Keratinocyte (primary cell): ENCODE data around the gene SLC39A11. TPM values are rescaled to one million over a fixed set of nuclear protein-coding genes. Genes with fewer than 3 reads are reported as not detected.

Source experiments
- DNase-seq: peaks from one replicate; pipeline ENCODE4 v3.0.0-alpha.2; 2011; ENCODE audit warnings: low read depth, missing footprints, low spot score
- FAIRE-seq: peaks from 2 replicates; lab custom pipeline; 2011; peaks lifted over from hg19 to GRCh38; lab: Jason Lieb, UNC
- H2AFZ ChIP-seq: 2 replicates; pipeline ENCODE4 v1.6.0; 2012; ENCODE audit warnings: low read length, control low read depth, inconsistent platforms; ENCODE audit not compliant: control insufficient read depth
- H3K27ac ChIP-seq: 2 replicates; pipeline ENCODE4 v1.5.1; 2011; ENCODE audit warnings: low read length; ENCODE audit not compliant: control insufficient read depth, insufficient read depth
- H3K27me3 ChIP-seq: 3 replicates; pipeline ENCODE4 v1.6.0; 2011; ENCODE audit warnings: low read length; ENCODE audit not compliant: control insufficient read depth, insufficient read depth; ENCODE audit errors: extremely low read depth
- H3K36me3 ChIP-seq, 2 experiments: 2 replicates in 1 of 2; 3 replicates in 1 of 2; pipeline ENCODE4 v1.5.1; 2011; ENCODE audit warnings: low read length in 2 of 2, mild to moderate bottlenecking in 1 of 2; ENCODE audit not compliant: control insufficient read depth in 2 of 2, insufficient read depth in 2 of 2; ENCODE audit errors: extremely low read depth in 1 of 2
- H3K4me1 ChIP-seq: 3 replicates; pipeline ENCODE4 v1.5.1; 2011; ENCODE audit warnings: low read length; ENCODE audit not compliant: control insufficient read depth, insufficient read depth; ENCODE audit errors: extremely low read depth
- H3K4me2 ChIP-seq: 3 replicates; pipeline ENCODE4 v1.6.0; 2011; ENCODE audit warnings: low read depth, low read length; ENCODE audit not compliant: control insufficient read depth, insufficient read depth; ENCODE audit errors: extremely low read depth
- H3K4me3 ChIP-seq, 3 experiments: fragments of 200-600 bp in 1 of 3; sonication (generic) in 1 of 3; 2 replicates in 2 of 3; 3 replicates in 1 of 3; pipeline ENCODE4 v1.5.1; 2011 to 2016; ENCODE audit warnings: low read length in 3 of 3, mild to moderate bottlenecking in 3 of 3, control low read depth in 2 of 3, inconsistent platforms in 1 of 3, low read depth in 1 of 3, mixed read lengths in 1 of 3, mixed run types in 1 of 3, moderate library complexity in 1 of 3; ENCODE audit not compliant: control insufficient read depth in 2 of 3, insufficient read depth in 2 of 3; ENCODE audit errors: extremely low read depth in 1 of 3
- H3K79me2 ChIP-seq: 2 replicates; pipeline ENCODE4 v1.6.0; 2012; ENCODE audit warnings: low read length; ENCODE audit not compliant: control insufficient read depth, insufficient read depth
- H3K9ac ChIP-seq: 3 replicates; pipeline ENCODE4 v1.6.0; 2011; ENCODE audit warnings: low read length; ENCODE audit not compliant: control insufficient read depth, insufficient read depth; ENCODE audit errors: extremely low read depth
- H3K9me1 ChIP-seq: 3 replicates; pipeline ENCODE4 v1.6.0; 2011; ENCODE audit warnings: low read length; ENCODE audit not compliant: control insufficient read depth, insufficient read depth; ENCODE audit errors: extremely low read depth
- H3K9me3 ChIP-seq: 2 replicates; pipeline ENCODE4 v1.5.1; 2012; ENCODE audit warnings: low read depth, low read length; ENCODE audit not compliant: control insufficient read depth
- H4K20me1 ChIP-seq: 3 replicates; pipeline ENCODE4 v1.6.0; 2011; ENCODE audit warnings: low read length; ENCODE audit not compliant: control insufficient read depth, insufficient read depth; ENCODE audit errors: extremely low read depth
- EZH2 ChIP-seq: IDR thresholded peaks from one replicate; pipeline ENCODE4 v1.6.1; 2012; ENCODE audit warnings: inconsistent platforms, mild to moderate bottlenecking, low read length, moderate library complexity
- dilution Hi-C: fragments of 300-500 bp; cut with MboI; formaldehyde crosslinking; loops from one replicate; pipeline ENCODE4 v1.7.0; 2020; ENCODE audit warnings: low sequenced_read_pairs; ENCODE audit not compliant: extremely low pct_ligation_motif_present
- polyA plus RNA-seq, 5 experiments: library from polyadenylated mRNA; depleted of rRNA in 3 of 5; stranded (reverse) in 3 of 5; stranded (forward) in 1 of 5; unstranded in 1 of 5; fragments of >200 nt; gene quantifications; 1 replicate in 1 of 5; 2 replicates in 3 of 5; 3 replicates in 1 of 5; pipeline versions ENCODE4 v1.2.1 to v1.2.3, GENCODE V29; 2011 to 2012; ENCODE audit warnings: missing spikeins in 2 of 5, low read depth in 1 of 5, low replicate concordance in 1 of 5
- TF ChIP-seq, protein P1 (sequence below), 3 experiments: IDR thresholded peaks in 1 of 3; conservative IDR thresholded peaks in 1 of 3; optimal IDR thresholded peaks in 1 of 3; 2 replicates in 2 of 3; 3 replicates in 1 of 3; pipeline versions ENCODE3 to v1.5.1; 2011; ENCODE audit warnings: low read length in 3 of 3, mild to moderate bottlenecking in 3 of 3, moderate library complexity in 2 of 3, control low read depth in 1 of 3, inconsistent platforms in 1 of 3; ENCODE audit not compliant: insufficient read depth in 2 of 3; ENCODE audit errors: extremely low read depth in 1 of 3

Gene SLC39A11
- polyA plus RNA-seq, 1 donor (not counting 4 experiments of a cell fraction or from before 2014, with no cell fraction given): 11.5 TPM

- Histone ChIP-seq H3K9ac (no peak overlapping the region), H3K36me3 (no peaks in the 10 kb centered on the region), H3K9me1 (no peaks in the 10 kb centered on the region), H3K27ac (no peak overlapping the region), H3K4me2 (no peak overlapping the region), H4K20me1 (no peaks in the 10 kb centered on the region), H3K9me3 (no peaks in the 10 kb centered on the region), H3K79me2 (no peaks in the 10 kb centered on the region), H3K4me1 (peaks cover 26% of the 10 kb centered on the region), H3K4me3 (no peak overlapping the region), H2AFZ (no peak overlapping the region), H3K27me3 (no peaks in the 10 kb centered on the region)
- TF ChIP-seq, protein P1, sequence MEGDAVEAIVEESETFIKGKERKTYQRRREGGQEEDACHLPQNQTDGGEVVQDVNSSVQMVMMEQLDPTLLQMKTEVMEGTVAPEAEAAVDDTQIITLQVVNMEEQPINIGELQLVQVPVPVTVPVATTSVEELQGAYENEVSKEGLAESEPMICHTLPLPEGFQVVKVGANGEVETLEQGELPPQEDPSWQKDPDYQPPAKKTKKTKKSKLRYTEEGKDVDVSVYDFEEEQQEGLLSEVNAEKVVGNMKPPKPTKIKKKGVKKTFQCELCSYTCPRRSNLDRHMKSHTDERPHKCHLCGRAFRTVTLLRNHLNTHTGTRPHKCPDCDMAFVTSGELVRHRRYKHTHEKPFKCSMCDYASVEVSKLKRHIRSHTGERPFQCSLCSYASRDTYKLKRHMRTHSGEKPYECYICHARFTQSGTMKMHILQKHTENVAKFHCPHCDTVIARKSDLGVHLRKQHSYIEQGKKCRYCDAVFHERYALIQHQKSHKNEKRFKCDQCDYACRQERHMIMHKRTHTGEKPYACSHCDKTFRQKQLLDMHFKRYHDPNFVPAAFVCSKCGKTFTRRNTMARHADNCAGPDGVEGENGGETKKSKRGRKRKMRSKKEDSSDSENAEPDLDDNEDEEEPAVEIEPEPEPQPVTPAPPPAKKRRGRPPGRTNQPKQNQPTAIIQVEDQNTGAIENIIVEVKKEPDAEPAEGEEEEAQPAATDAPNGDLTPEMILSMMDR (optimal IDR thresholded peaks at IDR 0.05 in 1 of 3, IDR thresholded peaks at IDR 0.05 in 1 of 3, conservative IDR thresholded peaks at IDR 0.05 in 1 of 3; ENCODE audit: extremely low read depth in 1 of 3, insufficient read depth in 2 of 3, low read length in 3 of 3): no peak
- no peak for TF ChIP-seq EZH2
- FAIRE-seq (no peak), DNase-seq (no peak)
- dilution Hi-C loops: no loop called here
Measured at GRCh38 chr17:72723711-72724110, 368.8 kb downstream of the SLC39A11 start.

- TF ChIP-seq, protein P1 (optimal IDR thresholded peaks at IDR 0.05 in 1 of 3, IDR thresholded peaks at IDR 0.05 in 1 of 3, conservative IDR thresholded peaks at IDR 0.05 in 1 of 3; ENCODE audit: extremely low read depth in 1 of 3, insufficient read depth in 2 of 3, low read length in 3 of 3): no peak
- no peak for TF ChIP-seq EZH2
- Histone ChIP-seq H3K9ac (no peak overlapping the region), H2AFZ (no peak overlapping the region), H3K4me2 (no peak overlapping the region), H3K27me3 (no peaks in the 10 kb centered on the region), H3K4me1 (peaks cover 32% of the 10 kb centered on the region), H3K79me2 (no peaks in the 10 kb centered on the region), H3K36me3 (no peaks in the 10 kb centered on the region), H3K27ac (no peak overlapping the region), H4K20me1 (no peaks in the 10 kb centered on the region), H3K9me1 (no peaks in the 10 kb centered on the region), H3K4me3 (no peak overlapping the region), H3K9me3 (no peaks in the 10 kb centered on the region)
- DNase-seq (no peak), FAIRE-seq (no peak)
- dilution Hi-C loops: no loop called here
Measured at GRCh38 chr17:72720494-72720825, 372.0 kb downstream of the SLC39A11 start.
